ENCODE measurements around the gene DAND5. TPM values are rescaled to one million over a fixed set of nuclear protein-coding genes. Genes with fewer than 3 reads are reported as not detected.

Gene DAND5
- polyA plus RNA-seq, 1 of the 3 experiments (the other 2 are of a cell fraction): 1.0 TPM

DNA sequence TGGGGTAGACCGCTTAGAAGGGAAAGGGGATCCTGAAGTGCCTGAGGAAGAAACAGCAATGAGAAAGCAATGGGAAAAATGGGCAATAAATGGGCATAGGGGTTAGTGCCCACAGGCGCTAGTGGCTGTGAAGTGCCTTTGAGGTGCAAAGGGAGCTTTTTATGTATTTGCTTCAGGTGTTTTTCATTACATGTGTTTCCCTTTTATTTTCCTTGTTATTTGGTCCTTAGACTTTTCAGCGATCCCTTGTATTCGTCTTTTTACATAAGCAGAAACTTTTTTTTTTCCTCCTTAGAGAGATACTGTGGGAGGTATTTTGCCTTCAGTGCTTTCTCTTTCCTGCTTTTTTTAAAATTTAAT lies 45.5 kb downstream of the DAND5 start:
- Histone ChIP-seq H3K9ac (no peak overlapping the region), H3K9me3 (no peaks in the 10 kb centered on the region), H4K20me1 (ENCODE audit: insufficient read depth) (no peaks in the 10 kb centered on the region), H3K4me1 (ENCODE audit: control insufficient read depth in 1 of 2, insufficient read depth in 2 of 2, low read depth in 1 of 2, low read length in 1 of 2) (peaks cover 12 to 38% of the 10 kb centered on the region in 2 experiments; a peak in 3 of 4 replicates), H3K9me2 (no peaks in the 10 kb centered on the region), H3K27ac (ENCODE audit: low read depth in 2 of 2, low read length in 1 of 2) (peak overlapping the region in 1 of 2 experiments; percentile 11; a peak in 1 of 4 replicates), H3F3A (replicated peaks; ENCODE audit: insufficient read depth) (peaks cover 6% of the 10 kb centered on the region), H3K79me2 (ENCODE audit: insufficient read depth) (peaks cover 7% of the 10 kb centered on the region; the same call in 1 of the 2 replicates), H2AFZ (ENCODE audit: low read depth) (no peak overlapping the region), H3K4me3 (ENCODE audit: low read depth in 2 of 2, low read length in 1 of 2) (no peak overlapping the region), H3K36me3 (replicated peaks in 1 of 2; ENCODE audit: control insufficient read depth in 1 of 2, insufficient read depth in 2 of 2, low read length in 1 of 2) (no peaks in the 10 kb centered on the region), H3K27me3 (ENCODE audit: insufficient read depth) (no peaks in the 10 kb centered on the region), H3K4me2 (no peak overlapping the region)
- WGBS (ENCODE audit: low lambda C conversion rate): 94% methylated on average over 4 of the region's 4 CpGs
- DNase-seq: no peak
- ChIA-PET CTCF (interaction anchor here (0.6 to 2.5 kb wide), 4 partner anchors 11 to 90 kb away, joined by 3 to 14 read pairs (median 4); no protein-coding TSS in a partner anchor), POLR2A (no interaction called here)
- TF ChIP-seq RFX5 (IDR thresholded peaks at IDR 0.05; ENCODE audit: low read length) (no peak), EZH2phosphoT487 (IDR thresholded peaks at IDR 0.05; ENCODE audit: borderline replicate concordance, low read depth) (no peak), TEAD4 (IDR thresholded peaks at IDR 0.05; ENCODE audit: borderline replicate concordance, insufficient read depth) (no peak), FOSL2 (IDR thresholded peaks at IDR 0.05; ENCODE audit: borderline replicate concordance, low read depth) (no peak), TCF12 (IDR thresholded peaks at IDR 0.05) (no peak), RCOR1 (IDR thresholded peaks at IDR 0.05; ENCODE audit: low read length) (no peak), CHD2 (IDR thresholded peaks at IDR 0.05; ENCODE audit: low read length, partially characterized antibody) (no peak), POLR2AphosphoS5 (IDR thresholded peaks at IDR 0.05; ENCODE audit: low read depth, low read length) (no peak)
- TF ChIP-seq, protein P1, sequence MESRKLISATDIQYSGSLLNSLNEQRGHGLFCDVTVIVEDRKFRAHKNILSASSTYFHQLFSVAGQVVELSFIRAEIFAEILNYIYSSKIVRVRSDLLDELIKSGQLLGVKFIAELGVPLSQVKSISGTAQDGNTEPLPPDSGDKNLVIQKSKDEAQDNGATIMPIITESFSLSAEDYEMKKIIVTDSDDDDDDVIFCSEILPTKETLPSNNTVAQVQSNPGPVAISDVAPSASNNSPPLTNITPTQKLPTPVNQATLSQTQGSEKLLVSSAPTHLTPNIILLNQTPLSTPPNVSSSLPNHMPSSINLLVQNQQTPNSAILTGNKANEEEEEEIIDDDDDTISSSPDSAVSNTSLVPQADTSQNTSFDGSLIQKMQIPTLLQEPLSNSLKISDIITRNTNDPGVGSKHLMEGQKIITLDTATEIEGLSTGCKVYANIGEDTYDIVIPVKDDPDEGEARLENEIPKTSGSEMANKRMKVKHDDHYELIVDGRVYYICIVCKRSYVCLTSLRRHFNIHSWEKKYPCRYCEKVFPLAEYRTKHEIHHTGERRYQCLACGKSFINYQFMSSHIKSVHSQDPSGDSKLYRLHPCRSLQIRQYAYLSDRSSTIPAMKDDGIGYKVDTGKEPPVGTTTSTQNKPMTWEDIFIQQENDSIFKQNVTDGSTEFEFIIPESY (IDR thresholded peaks at IDR 0.05; ENCODE audit: borderline replicate concordance, low read depth): no peak
- TF ChIP-seq, protein P2, sequence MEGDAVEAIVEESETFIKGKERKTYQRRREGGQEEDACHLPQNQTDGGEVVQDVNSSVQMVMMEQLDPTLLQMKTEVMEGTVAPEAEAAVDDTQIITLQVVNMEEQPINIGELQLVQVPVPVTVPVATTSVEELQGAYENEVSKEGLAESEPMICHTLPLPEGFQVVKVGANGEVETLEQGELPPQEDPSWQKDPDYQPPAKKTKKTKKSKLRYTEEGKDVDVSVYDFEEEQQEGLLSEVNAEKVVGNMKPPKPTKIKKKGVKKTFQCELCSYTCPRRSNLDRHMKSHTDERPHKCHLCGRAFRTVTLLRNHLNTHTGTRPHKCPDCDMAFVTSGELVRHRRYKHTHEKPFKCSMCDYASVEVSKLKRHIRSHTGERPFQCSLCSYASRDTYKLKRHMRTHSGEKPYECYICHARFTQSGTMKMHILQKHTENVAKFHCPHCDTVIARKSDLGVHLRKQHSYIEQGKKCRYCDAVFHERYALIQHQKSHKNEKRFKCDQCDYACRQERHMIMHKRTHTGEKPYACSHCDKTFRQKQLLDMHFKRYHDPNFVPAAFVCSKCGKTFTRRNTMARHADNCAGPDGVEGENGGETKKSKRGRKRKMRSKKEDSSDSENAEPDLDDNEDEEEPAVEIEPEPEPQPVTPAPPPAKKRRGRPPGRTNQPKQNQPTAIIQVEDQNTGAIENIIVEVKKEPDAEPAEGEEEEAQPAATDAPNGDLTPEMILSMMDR (IDR thresholded peaks at IDR 0.05): no peak
- TF ChIP-seq, protein P3, sequence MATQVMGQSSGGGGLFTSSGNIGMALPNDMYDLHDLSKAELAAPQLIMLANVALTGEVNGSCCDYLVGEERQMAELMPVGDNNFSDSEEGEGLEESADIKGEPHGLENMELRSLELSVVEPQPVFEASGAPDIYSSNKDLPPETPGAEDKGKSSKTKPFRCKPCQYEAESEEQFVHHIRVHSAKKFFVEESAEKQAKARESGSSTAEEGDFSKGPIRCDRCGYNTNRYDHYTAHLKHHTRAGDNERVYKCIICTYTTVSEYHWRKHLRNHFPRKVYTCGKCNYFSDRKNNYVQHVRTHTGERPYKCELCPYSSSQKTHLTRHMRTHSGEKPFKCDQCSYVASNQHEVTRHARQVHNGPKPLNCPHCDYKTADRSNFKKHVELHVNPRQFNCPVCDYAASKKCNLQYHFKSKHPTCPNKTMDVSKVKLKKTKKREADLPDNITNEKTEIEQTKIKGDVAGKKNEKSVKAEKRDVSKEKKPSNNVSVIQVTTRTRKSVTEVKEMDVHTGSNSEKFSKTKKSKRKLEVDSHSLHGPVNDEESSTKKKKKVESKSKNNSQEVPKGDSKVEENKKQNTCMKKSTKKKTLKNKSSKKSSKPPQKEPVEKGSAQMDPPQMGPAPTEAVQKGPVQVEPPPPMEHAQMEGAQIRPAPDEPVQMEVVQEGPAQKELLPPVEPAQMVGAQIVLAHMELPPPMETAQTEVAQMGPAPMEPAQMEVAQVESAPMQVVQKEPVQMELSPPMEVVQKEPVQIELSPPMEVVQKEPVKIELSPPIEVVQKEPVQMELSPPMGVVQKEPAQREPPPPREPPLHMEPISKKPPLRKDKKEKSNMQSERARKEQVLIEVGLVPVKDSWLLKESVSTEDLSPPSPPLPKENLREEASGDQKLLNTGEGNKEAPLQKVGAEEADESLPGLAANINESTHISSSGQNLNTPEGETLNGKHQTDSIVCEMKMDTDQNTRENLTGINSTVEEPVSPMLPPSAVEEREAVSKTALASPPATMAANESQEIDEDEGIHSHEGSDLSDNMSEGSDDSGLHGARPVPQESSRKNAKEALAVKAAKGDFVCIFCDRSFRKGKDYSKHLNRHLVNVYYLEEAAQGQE (IDR thresholded peaks at IDR 0.05; ENCODE audit: low read depth, low read length): no peak
- TF ChIP-seq, protein P4, sequence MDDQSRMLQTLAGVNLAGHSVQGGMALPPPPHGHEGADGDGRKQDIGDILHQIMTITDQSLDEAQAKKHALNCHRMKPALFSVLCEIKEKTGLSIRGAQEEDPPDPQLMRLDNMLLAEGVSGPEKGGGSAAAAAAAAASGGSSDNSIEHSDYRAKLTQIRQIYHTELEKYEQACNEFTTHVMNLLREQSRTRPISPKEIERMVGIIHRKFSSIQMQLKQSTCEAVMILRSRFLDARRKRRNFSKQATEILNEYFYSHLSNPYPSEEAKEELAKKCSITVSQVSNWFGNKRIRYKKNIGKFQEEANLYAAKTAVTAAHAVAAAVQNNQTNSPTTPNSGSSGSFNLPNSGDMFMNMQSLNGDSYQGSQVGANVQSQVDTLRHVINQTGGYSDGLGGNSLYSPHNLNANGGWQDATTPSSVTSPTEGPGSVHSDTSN (IDR thresholded peaks at IDR 0.05): no peak

Measured in SK-N-SH (cell line).